GM12878 (cell line): Measurements from ENCODE around the gene PRKAG2. TPM values are rescaled to one million over a fixed set of nuclear protein-coding genes. Genes with fewer than 3 reads are reported as not detected.

Experiments used
- ATAC-seq: fragments of 200-7000 bp; cut with Tn5 transposase; 3 replicates; pipeline ENCODE4 v1.9.1; 2020; ENCODE audit warnings: mild to moderate bottlenecking, moderate library complexity
- BruUV-seq: library from RNA; stranded (reverse); fragments of 400-500 nt; replicated peaks from 2 replicates; lab custom pipeline; 2021; lab: Mats Ljungman, UMichigan
- CTCF ChIA-PET: fragments of 300-600 bp; sonication (Branson Sonifier 250); formaldehyde crosslinking; extraction: SDS; loops from one replicate; lab custom pipeline; 2021; ENCODE audit warnings: inconsistent platforms; lab: Yijun Ruan, JAX
- POLR2A ChIA-PET: fragments of 350-600 bp; formaldehyde crosslinking; extraction: SDS; loops from one replicate; lab custom pipeline; 2021; ENCODE audit warnings: inconsistent platforms; lab: Charles Lee
- RAD21 ChIA-PET: fragments of 300-600 bp; sonication (Branson Sonifier 250); formaldehyde crosslinking; loops from one replicate; lab custom pipeline; 2023; ENCODE audit warnings: antibody characterized with exemption; ENCODE audit not compliant: unreplicated experiment; lab: Charles Lee
- SMC1A ChIA-PET: fragments of 300-600 bp; sonication (Branson Sonifier 250); formaldehyde crosslinking; loops from one replicate; lab custom pipeline; 2023; ENCODE audit not compliant: unreplicated experiment, uncharacterized antibody; lab: Charles Lee
- DNase-seq: peaks from one replicate; pipeline ENCODE4 v3.0.0-alpha.2; 2011; ENCODE audit warnings: low read depth, low spot score
- FAIRE-seq: peaks from 3 replicates; lab custom pipeline; 2011; peaks lifted over from hg19 to GRCh38; lab: Jason Lieb, UNC
- H2AFZ ChIP-seq: 2 replicates; pipeline ENCODE4 v1.6.0; 2011; ENCODE audit warnings: low read depth, low read length, control low read depth; ENCODE audit not compliant: control insufficient read depth
- H3K27ac ChIP-seq: 2 replicates; pipeline ENCODE4 v1.5.1; 2011; ENCODE audit warnings: control low read depth; ENCODE audit not compliant: control insufficient read depth, insufficient read depth
- H3K27me3 ChIP-seq, 2 experiments: replicated peaks in 1 of 2; 2 replicates each; pipeline versions ENCODE4 v1.6.0 to v1.6.1; 2011; ENCODE audit warnings: low read length in 1 of 2; ENCODE audit not compliant: control insufficient read depth in 2 of 2, insufficient read depth in 2 of 2
- H3K36me3 ChIP-seq, 2 experiments: 2 replicates each; pipeline ENCODE4 v1.5.1; 2011; ENCODE audit warnings: low read length in 1 of 2; ENCODE audit not compliant: control insufficient read depth in 2 of 2, insufficient read depth in 2 of 2
- H3K4me1 ChIP-seq: 2 replicates; pipeline ENCODE4 v1.6.1; 2011; ENCODE audit warnings: mild to moderate bottlenecking, low read length, moderate library complexity, mixed read lengths; ENCODE audit not compliant: control insufficient read depth, insufficient read depth
- H3K4me2 ChIP-seq: 2 replicates; pipeline ENCODE4 v1.6.0; 2011; ENCODE audit warnings: control low read depth; ENCODE audit not compliant: control insufficient read depth, insufficient read depth
- H3K4me3 ChIP-seq: fragments of 200-600 bp; sonication (generic); 2 replicates; pipeline ENCODE4 v1.5.1; 2016
- H3K79me2 ChIP-seq: 2 replicates; pipeline ENCODE4 v1.6.0; 2011; ENCODE audit warnings: low read length; ENCODE audit not compliant: control insufficient read depth, insufficient read depth
- H3K9ac ChIP-seq: 2 replicates; pipeline ENCODE4 v1.8.0; 2011; ENCODE audit warnings: low read length, control low read depth, mixed read lengths; ENCODE audit not compliant: control insufficient read depth, insufficient read depth
- H3K9me3 ChIP-seq: replicated peaks from 3 replicates; pipeline ENCODE4 v1.5.1; 2011; ENCODE audit warnings: mild to moderate bottlenecking, low read length; ENCODE audit not compliant: control insufficient read depth, insufficient read depth
- H4K20me1 ChIP-seq: 2 replicates; pipeline ENCODE4 v1.6.0; 2011; ENCODE audit not compliant: control insufficient read depth, insufficient read depth
- ASH2L ChIP-seq: fragments of 300-600, 200-600 bp; sonication (generic); IDR thresholded peaks from 2 replicates; pipeline ENCODE4 v1.6.1; 2017; ENCODE audit warnings: low read depth, mild to moderate bottlenecking, borderline replicate concordance
- ATF2 ChIP-seq: IDR thresholded peaks from 2 replicates; pipeline ENCODE4 v1.6.1; 2012; ENCODE audit warnings: low read length, inconsistent platforms
- CBFB ChIP-seq: IDR thresholded peaks from 2 replicates; pipeline ENCODE4 v1.6.1; 2016; ENCODE audit warnings: antibody characterized with exemption, low read depth
- EZH2 ChIP-seq: IDR thresholded peaks from 2 replicates; pipeline ENCODE4 v1.6.1; 2012; ENCODE audit warnings: low read depth, mild to moderate bottlenecking, control low read depth, inconsistent platforms, low read length, borderline replicate concordance; ENCODE audit not compliant: control insufficient read depth
- KAT2A ChIP-seq: conservative IDR thresholded peaks from 2 replicates; pipeline ENCODE4 v1.6.1; 2011; ENCODE audit warnings: low read depth, low read length; ENCODE audit not compliant: control insufficient read depth
- MEF2B ChIP-seq: fragments of 450-650 bp; IDR thresholded peaks from 2 replicates; pipeline ENCODE4 v1.6.1; 2018; ENCODE audit warnings: mild to moderate bottlenecking, moderate library complexity; ENCODE audit not compliant: partially characterized antibody, poor library complexity, severe bottlenecking
- NR2C2 ChIP-seq: IDR thresholded peaks from 2 replicates; pipeline ENCODE4 v1.6.1; 2011; ENCODE audit warnings: borderline replicate concordance, low read depth; ENCODE audit not compliant: control insufficient read depth, insufficient read length
- PML ChIP-seq: IDR thresholded peaks from 2 replicates; pipeline ENCODE4 v1.6.1; 2012; ENCODE audit warnings: low read length, inconsistent platforms
- POU2F2 ChIP-seq: IDR thresholded peaks from 3 replicates; pipeline ENCODE4 v1.6.1; 2011; ENCODE audit warnings: low read depth, mild to moderate bottlenecking, low read length, borderline replicate concordance
- RCOR1 ChIP-seq: conservative IDR thresholded peaks from 2 replicates; pipeline ENCODE4 v1.6.1; 2012; ENCODE audit warnings: low read depth, low read length, improper control_type of control experiment
- RELA ChIP-seq: fragments of 450-650 bp; IDR thresholded peaks from 2 replicates; pipeline ENCODE4 v1.8.0; 2014; ENCODE audit warnings: borderline replicate concordance; ENCODE audit not compliant: partially characterized antibody
- SIN3A ChIP-seq: IDR thresholded peaks from 2 replicates; pipeline ENCODE4 v1.6.1; 2012; ENCODE audit warnings: low read depth, low read length, improper control_type of control experiment
- SMAD1 ChIP-seq: fragments of 450-650 bp; IDR thresholded peaks from 2 replicates; pipeline ENCODE4 v1.6.1; 2018; ENCODE audit warnings: mild to moderate bottlenecking, low read depth; ENCODE audit not compliant: partially characterized antibody
- SREBF2 ChIP-seq: IDR thresholded peaks from 2 replicates; pipeline ENCODE4 v1.6.1; 2012; ENCODE audit warnings: mild to moderate bottlenecking, low read length
- SUPT20H ChIP-seq: IDR thresholded peaks from 2 replicates; pipeline ENCODE4 v1.6.1; 2011; ENCODE audit warnings: low read depth, mild to moderate bottlenecking, low read length, moderate library complexity, borderline replicate concordance; ENCODE audit not compliant: control insufficient read depth
- WRNIP1 ChIP-seq: IDR thresholded peaks from 2 replicates; pipeline ENCODE4 v1.6.1; 2011; ENCODE audit warnings: low read depth, low read length, improper control_type of control experiment, borderline replicate concordance
- ZNF207 ChIP-seq: fragments of 450-650 bp; IDR thresholded peaks from 2 replicates; pipeline ENCODE4 v1.6.1; 2014; ENCODE audit warnings: antibody characterized with exemption, mild to moderate bottlenecking, borderline replicate concordance
- WGBS: methylation state at CpG from one replicate; pipeline ENCODE4 v1.1.6; 2016; ENCODE audit warnings: low lambda C conversion rate; ENCODE audit not compliant: insufficient replicate concordance, insufficient coverage; ENCODE audit errors: missing lambda C conversion rate; 5-methylcytosine and 5-hydroxymethylcytosine counted together
- in situ Hi-C: fragments of 300-500 bp; cut with MboI; formaldehyde crosslinking; loops from 9 replicates; pipeline ENCODE4 v1.14.3; 2018; ENCODE audit warnings: mixed read lengths
- intact Hi-C: fragments of 100-400 bp; cut with micrococcal nuclease; formaldehyde crosslinking; loops from one replicate; pipeline ENCODE4 v1.14.2; 2022; ENCODE audit not compliant: unreplicated experiment
- polyA plus RNA-seq, 11 experiments: library from polyadenylated mRNA; depleted of rRNA in 4 of 11; unstranded in 6 of 11; stranded (reverse) in 5 of 11; fragments of >200 nt; fragmentation: Nextera tagmentation in 4 of 11; fragmentation: Illumina TruSeq in 1 of 11; extraction: Ambion mirVana in 4 of 11; extraction: Trizol in 1 of 11; gene quantifications; 1 replicate in 1 of 11; 2 replicates in 10 of 11; pipeline versions ENCODE4 v1.2.1 to v1.2.3, GENCODE V29; 2011 to 2016; ENCODE audit warnings: inconsistent platforms in 2 of 11, missing spikeins in 2 of 11, low read depth in 1 of 11
- total RNA-seq, 4 experiments: library from RNA; depleted of rRNA in 3 of 4; stranded (reverse); fragments of >200 nt in 3 of 4; fragmentation: Illumina TruSeq in 1 of 4; extraction: Trizol in 1 of 4; gene quantifications; 2 replicates each; pipeline versions ENCODE4 v1.2.1 to v1.2.3, GENCODE V29; 2013 to 2021
- TF ChIP-seq, protein P1 (sequence below): IDR thresholded peaks from 2 replicates; pipeline ENCODE4 v1.6.1; 2012; ENCODE audit warnings: low read depth, low read length, improper control_type of control experiment

PRKAG2 gene
- total and polyA plus RNA-seq, 10 of the 15 experiments (the other 5 are each of a cell fraction or from before 2014, with no cell fraction given) = 3.4 to 8.9 (median 6.8) TPM

- H3K9ac ChIP-seq = no peak overlapping the region
- ChIA-PET POLR2A (no interaction called here), RAD21 (no interaction called here), CTCF (no interaction called here), SMC1A (no interaction called here)
- H3K4me3 ChIP-seq = no peak overlapping the region
- no TSS peak for BruUV-seq
- TF ChIP-seq EZH2 (no peak), NR2C2 (no peak), WRNIP1 (no peak), SIN3A (no peak), SMAD1 (no peak), CBFB (no peak), PML (no peak), ATF2 (no peak), SUPT20H (no peak), KAT2A (no peak), POU2F2 (no peak), MEF2B (no peak), RCOR1 (no peak), RELA (no peak), ASH2L (no peak), ZNF207 (no peak), SREBF2 (no peak)
- TF ChIP-seq, protein P1, sequence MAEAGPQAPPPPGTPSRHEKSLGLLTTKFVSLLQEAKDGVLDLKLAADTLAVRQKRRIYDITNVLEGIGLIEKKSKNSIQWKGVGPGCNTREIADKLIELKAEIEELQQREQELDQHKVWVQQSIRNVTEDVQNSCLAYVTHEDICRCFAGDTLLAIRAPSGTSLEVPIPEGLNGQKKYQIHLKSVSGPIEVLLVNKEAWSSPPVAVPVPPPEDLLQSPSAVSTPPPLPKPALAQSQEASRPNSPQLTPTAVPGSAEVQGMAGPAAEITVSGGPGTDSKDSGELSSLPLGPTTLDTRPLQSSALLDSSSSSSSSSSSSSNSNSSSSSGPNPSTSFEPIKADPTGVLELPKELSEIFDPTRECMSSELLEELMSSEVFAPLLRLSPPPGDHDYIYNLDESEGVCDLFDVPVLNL = no peak
- no peak overlapping the region for H3K27ac ChIP-seq
- H3K4me1 ChIP-seq = no peaks in the 10 kb centered on the region
- H3K27me3 ChIP-seq = no peaks in the 10 kb centered on the region
- no peak for ATAC-seq
- no peak for DNase-seq
- no peak overlapping the region for H3K4me2 ChIP-seq
- no peaks in the 10 kb centered on the region for H3K9me3 ChIP-seq
- no peak overlapping the region for H2AFZ ChIP-seq
- no peak for FAIRE-seq
- in situ Hi-C loops = no loop called here
- 39% methylated on average over 5 of the region's 5 CpGs for WGBS
- no peaks in the 10 kb centered on the region for H4K20me1 ChIP-seq
- H3K36me3 ChIP-seq = no peaks in the 10 kb centered on the region
- intact Hi-C loops = no loop called here
- H3K79me2 ChIP-seq = no peaks in the 10 kb centered on the region
These were observed 179.0 kb downstream of the PRKAG2 start for GRCh38 chr7:151697942-151698341.
